Tibial nerve (tissue), 4 donors: ENCODE results near the gene ZFYVE19. TPM values are rescaled to one million over a fixed set of nuclear protein-coding genes. Genes with fewer than 3 reads are reported as not detected.

ENCODE experiments used
- DNase-seq, 2 donors: peaks; one replicate each; pipeline ENCODE4 v3.0.0-alpha.2; 2019; ENCODE audit warnings: low spot score in 2 of 2
- H3K27ac ChIP-seq, 4 donors: fragments of 200-600 bp; sonication (generic) in 3 of 4; one replicate each; pipeline ENCODE4 v1.5.1; 2017 to 2019; ENCODE audit warnings: mild to moderate bottlenecking in 1 of 4
- H3K27me3 ChIP-seq, 2 donors: fragments of 200-600 bp; sonication (generic) in 1 of 2; one replicate each; pipeline versions ENCODE4 v1.5.1 to v1.6.0; 2017 to 2019
- H3K36me3 ChIP-seq, 3 donors: fragments of 200-600 bp; sonication (generic); one replicate each; pipeline ENCODE4 v1.5.1; 2018 to 2019
- H3K4me1 ChIP-seq, 4 donors: fragments of 200-600 bp; sonication (generic) in 3 of 4; one replicate each; pipeline ENCODE4 v1.5.1; 2017 to 2019
- H3K4me3 ChIP-seq, 4 donors: fragments of 200-600 bp; sonication (generic) in 3 of 4; one replicate each; pipeline ENCODE4 v1.5.1; 2017 to 2019; ENCODE audit warnings: mild to moderate bottlenecking in 1 of 4, moderate library complexity in 1 of 4
- H3K9me3 ChIP-seq, 4 donors: fragments of 200-600 bp; sonication (generic) in 3 of 4; one replicate each; pipeline ENCODE4 v1.5.1; 2017 to 2019
- EP300 ChIP-seq, 2 donors: sonication (generic); formaldehyde crosslinking; IDR thresholded peaks; one replicate each; pipeline ENCODE4 v1.6.1; 2017; ENCODE audit warnings: antibody characterized with exemption in 2 of 2, mild to moderate bottlenecking in 1 of 2
- POLR2A ChIP-seq, 2 donors: fragments of 450-650 bp; IDR thresholded peaks; one replicate each; pipeline ENCODE4 v1.6.1; 2017; ENCODE audit warnings: antibody characterized with exemption in 2 of 2, mild to moderate bottlenecking in 2 of 2, moderate library complexity in 2 of 2
- WGBS, 2 donors: methylation state at CpG; one replicate each; pipeline ENCODE4 v1.1.5; 2018; 5-methylcytosine and 5-hydroxymethylcytosine counted together
- total RNA-seq, 4 donors: library from RNA; depleted of rRNA; stranded (reverse); fragments of >200 nt; gene quantifications; one replicate each; pipeline ENCODE4 v1.1.0, GENCODE V29; 2016
- TF ChIP-seq, protein P1 (sequence below), 5 experiments: fragments of 200-600 bp in 3 of 5; fragments of 450-650 bp in 2 of 5; sonication (generic) in 3 of 5; IDR thresholded peaks; one replicate each; pipeline ENCODE4 v1.5.1; 2016 to 2019; ENCODE audit warnings: antibody characterized with exemption in 5 of 5, mild to moderate bottlenecking in 3 of 5, moderate library complexity in 2 of 5

ZFYVE19 gene
- total RNA-seq, 4 donors from 2014 or later = 19.0 to 48.5 (median 34.2) TPM

GRCh38 chr15:40793216-40793989 lies 13.5 kb upstream of the ZFYVE19 start:
- no peak overlapping the region for H3K4me3 ChIP-seq
- DNase-seq = no peak
- WGBS, 2 donors = 76 to 81% methylated on average over 9 of the region's 9 CpGs
- no peaks in the 10 kb centered on the region for H3K27me3 ChIP-seq
- H3K9me3 ChIP-seq = no peaks in the 10 kb centered on the region
- H3K36me3 ChIP-seq = peaks cover 0 to 16% (median 0%) of the 10 kb centered on the region in 3 donors
- peaks cover 0 to 23% (median 0%) of the 10 kb centered on the region in 4 donors for H3K4me1 ChIP-seq
- no peak overlapping the region for H3K27ac ChIP-seq
- TF ChIP-seq EP300 (IDR thresholded peaks at IDR 0.05) (no peak), POLR2A (IDR thresholded peaks at IDR 0.05) (no peak)
- TF ChIP-seq, protein P1, sequence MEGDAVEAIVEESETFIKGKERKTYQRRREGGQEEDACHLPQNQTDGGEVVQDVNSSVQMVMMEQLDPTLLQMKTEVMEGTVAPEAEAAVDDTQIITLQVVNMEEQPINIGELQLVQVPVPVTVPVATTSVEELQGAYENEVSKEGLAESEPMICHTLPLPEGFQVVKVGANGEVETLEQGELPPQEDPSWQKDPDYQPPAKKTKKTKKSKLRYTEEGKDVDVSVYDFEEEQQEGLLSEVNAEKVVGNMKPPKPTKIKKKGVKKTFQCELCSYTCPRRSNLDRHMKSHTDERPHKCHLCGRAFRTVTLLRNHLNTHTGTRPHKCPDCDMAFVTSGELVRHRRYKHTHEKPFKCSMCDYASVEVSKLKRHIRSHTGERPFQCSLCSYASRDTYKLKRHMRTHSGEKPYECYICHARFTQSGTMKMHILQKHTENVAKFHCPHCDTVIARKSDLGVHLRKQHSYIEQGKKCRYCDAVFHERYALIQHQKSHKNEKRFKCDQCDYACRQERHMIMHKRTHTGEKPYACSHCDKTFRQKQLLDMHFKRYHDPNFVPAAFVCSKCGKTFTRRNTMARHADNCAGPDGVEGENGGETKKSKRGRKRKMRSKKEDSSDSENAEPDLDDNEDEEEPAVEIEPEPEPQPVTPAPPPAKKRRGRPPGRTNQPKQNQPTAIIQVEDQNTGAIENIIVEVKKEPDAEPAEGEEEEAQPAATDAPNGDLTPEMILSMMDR (IDR thresholded peaks at IDR 0.05) = no peak

DNA sequence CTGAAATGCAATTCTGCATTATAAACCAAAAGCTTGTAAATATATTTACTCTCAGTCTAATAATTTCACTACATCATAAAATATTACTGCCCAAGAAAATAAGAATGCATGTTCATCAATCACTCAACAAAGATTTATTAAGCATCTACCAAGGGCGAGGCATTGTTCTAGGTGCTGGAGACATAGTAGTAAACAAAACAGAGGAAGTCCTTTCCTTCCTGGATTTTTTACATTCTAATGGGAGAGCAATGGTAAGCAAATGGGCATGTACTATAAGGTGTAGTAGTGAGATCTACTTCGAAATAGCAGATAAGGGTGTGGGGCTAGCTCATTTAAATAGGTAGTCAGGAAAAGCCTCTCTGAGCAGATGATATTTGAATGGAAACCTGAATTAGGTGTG lies 10.8 kb upstream of the ZFYVE19 start:
- 78 to 82% methylated on average over 2 of the region's 2 CpGs for WGBS, 2 donors
- Histone ChIP-seq H3K9me3 (no peaks in the 10 kb centered on the region), H3K27ac (no peak overlapping the region)

DNA sequence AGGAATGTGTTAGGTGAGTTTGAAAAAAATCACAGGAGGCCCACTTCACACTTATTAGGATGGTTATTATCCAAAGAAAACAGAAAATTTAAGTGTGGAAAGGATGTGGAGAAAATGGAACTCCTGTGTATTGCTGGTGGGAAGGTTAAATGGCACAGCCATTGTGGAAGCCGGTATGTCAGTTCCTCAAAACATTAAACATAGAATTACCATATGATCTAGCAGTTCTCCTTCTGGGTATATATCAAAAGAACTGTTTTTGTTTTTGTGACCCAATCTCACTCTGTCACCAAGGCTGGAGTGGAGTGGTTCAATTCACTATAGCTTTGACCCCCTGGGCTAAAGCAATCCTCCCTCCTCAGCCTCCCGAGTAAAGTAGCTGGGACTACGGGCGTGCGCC lies 10.4 kb upstream of the ZFYVE19 start:
- peaks cover 0 to 17% (median 0%) of the 10 kb centered on the region in 4 donors for H3K4me1 ChIP-seq
- no peaks in the 10 kb centered on the region for H3K9me3 ChIP-seq
- WGBS, 2 donors = 86 to 90% methylated on average over 5 of the region's 5 CpGs
- peaks cover 0 to 16% (median 0%) of the 10 kb centered on the region in 3 donors for H3K36me3 ChIP-seq
- no peak overlapping the region for H3K4me3 ChIP-seq
- DNase-seq = no peak
- no peaks in the 10 kb centered on the region for H3K27me3 ChIP-seq
- TF ChIP-seq, protein P1 (IDR thresholded peaks at IDR 0.05) = no peak
- TF ChIP-seq POLR2A (IDR thresholded peaks at IDR 0.05) = no peak
- no peak for TF ChIP-seq EP300 (IDR thresholded peaks at IDR 0.05)
- no peak overlapping the region for H3K27ac ChIP-seq

More for the DNA sequence above, 10.8 kb upstream of the ZFYVE19 start:
- Histone ChIP-seq H3K36me3 (peaks cover 0 to 21% (median 0%) of the 10 kb centered on the region in 3 donors), H3K27me3 (no peaks in the 10 kb centered on the region), H3K4me1 (peaks cover 0 to 17% (median 0%) of the 10 kb centered on the region in 4 donors), H3K4me3 (no peak overlapping the region)
- DNase-seq = no peak
- TF ChIP-seq EP300 (IDR thresholded peaks at IDR 0.05) (no peak), POLR2A (IDR thresholded peaks at IDR 0.05) (no peak)
- TF ChIP-seq, protein P1 (IDR thresholded peaks at IDR 0.05) = no peak

- peaks cover 0 to 22% (median 0%) of the 10 kb centered on the region in 3 donors for H3K36me3 ChIP-seq
- 87 to 92% methylated on average over 3 of the region's 3 CpGs for WGBS, 2 donors
- peaks cover 0 to 15% (median 0%) of the 10 kb centered on the region in 4 donors for H3K4me1 ChIP-seq
- TF ChIP-seq, protein P1 (IDR thresholded peaks at IDR 0.05) = no peak
- TF ChIP-seq EP300 (IDR thresholded peaks at IDR 0.05) = no peak
- no peaks in the 10 kb centered on the region for H3K9me3 ChIP-seq
- no peak overlapping the region for H3K4me3 ChIP-seq
- no peaks in the 10 kb centered on the region for H3K27me3 ChIP-seq
- H3K27ac ChIP-seq = no peak overlapping the region
- DNase-seq = no peak
These were observed 7.4 kb upstream of the ZFYVE19 start for GRCh38 chr15:40799523-40799922.

GRCh38 chr15:40803076-40803475 lies 3.8 kb upstream of the ZFYVE19 start:
- 88 to 92% methylated on average over 2 of the region's 2 CpGs for WGBS, 2 donors
- H3K4me1 ChIP-seq = peaks cover 0 to 27% (median 10%) of the 10 kb centered on the region in 4 donors

More at GRCh38 chr15:40803076-40803475, 3.8 kb upstream of the ZFYVE19 start:
- Histone ChIP-seq H3K27me3 (no peaks in the 10 kb centered on the region), H3K36me3 (peaks cover 0 to 22% (median 0%) of the 10 kb centered on the region in 3 donors), H3K4me3 (no peak overlapping the region), H3K27ac (no peak overlapping the region), H3K9me3 (no peaks in the 10 kb centered on the region)
- no peak for DNase-seq
- no peak for TF ChIP-seq EP300 (IDR thresholded peaks at IDR 0.05)
- TF ChIP-seq, protein P1 (IDR thresholded peaks at IDR 0.05) = no peak
- no peak for TF ChIP-seq POLR2A (IDR thresholded peaks at IDR 0.05)
